MCF 10A (cell line): ENCODE measurements around the gene C1D. TPM values are rescaled to one million over a fixed set of nuclear protein-coding genes. Genes with fewer than 3 reads are reported as not detected.
"Not testable (repeated sequence)": the region's sequence is repeated elsewhere in the genome, so short reads cannot be mapped to it uniquely, and the experiment has no call there.

Experiments
- BruUV-seq: library from RNA; stranded (reverse); fragments of 400-500 nt; replicated peaks from 2 replicates; lab custom pipeline; 2021; lab: Mats Ljungman, UMichigan
- CTCF ChIA-PET: fragments of 300-600 bp; sonication (Branson Sonifier 250); formaldehyde crosslinking; extraction: SDS; loops from one replicate; lab custom pipeline; 2021; ENCODE audit warnings: antibody characterized with exemption, inconsistent platforms; lab: Yijun Ruan, JAX
- POLR2A ChIA-PET: fragments of 300-600, 350-650 bp; sonication (Branson Sonifier 250); formaldehyde crosslinking; extraction: SDS; loops from one replicate; lab custom pipeline; 2020; ENCODE audit warnings: antibody characterized with exemption, inconsistent platforms; lab: Yijun Ruan, JAX
- DNase-seq: peaks from one replicate; pipeline ENCODE4 v3.0.0-alpha.2; 2018; ENCODE audit not compliant: unreplicated experiment
- H3K27ac Mint-ChIP-seq: one replicate; pipeline ENCODE4 v1.8.0; 2022; ENCODE audit warnings: mild to moderate bottlenecking, low read depth, mixed read lengths; ENCODE audit not compliant: unreplicated experiment
- H3K27me3 Mint-ChIP-seq: one replicate; pipeline ENCODE4 v1.8.0; 2022; ENCODE audit warnings: mixed read lengths; ENCODE audit not compliant: insufficient read depth, unreplicated experiment
- H3K36me3 Mint-ChIP-seq: one replicate; pipeline ENCODE4 v1.8.0; 2022; ENCODE audit warnings: mild to moderate bottlenecking, moderate library complexity, mixed read lengths; ENCODE audit not compliant: insufficient read depth, unreplicated experiment
- H3K4me1 Mint-ChIP-seq: one replicate; pipeline ENCODE4 v1.8.0; 2022; ENCODE audit warnings: mixed read lengths; ENCODE audit not compliant: insufficient read depth, unreplicated experiment
- H3K4me3 Mint-ChIP-seq: one replicate; pipeline ENCODE4 v1.8.0; 2022; ENCODE audit warnings: mild to moderate bottlenecking, moderate library complexity, mixed read lengths; ENCODE audit not compliant: unreplicated experiment
- H3K9me3 Mint-ChIP-seq: one replicate; pipeline ENCODE4 v1.8.0; 2022; ENCODE audit warnings: mixed read lengths; ENCODE audit not compliant: unreplicated experiment
- CTCF ChIP-seq: fragments of 200-600 bp; IDR thresholded peaks from one replicate; pipeline ENCODE4 v1.8.0; 2022; ENCODE audit warnings: antibody characterized with exemption, mild to moderate bottlenecking; ENCODE audit not compliant: unreplicated experiment
- intact Hi-C: fragments of 100-400 bp; cut with micrococcal nuclease; formaldehyde crosslinking; loops from 2 replicates; pipeline ENCODE4 v1.14.1; 2022
- total RNA-seq: library from RNA; stranded (reverse); gene quantifications from 2 replicates; pipeline ENCODE4 v1.2.3, GENCODE V29; 2022

C1D gene
- total RNA-seq, 1 experiment from 2014 or later: 17.4 TPM

GRCh38 chr2:68083346-68083745 is 20.5 kb upstream of the C1D start:
- no peaks in the 10 kb centered on the region for H3K4me1 Mint-ChIP-seq
- CTCF ChIA-PET: no interaction called here
- H3K4me3 Mint-ChIP-seq: no peak overlapping the region
- BruUV-seq: no TSS peak
- POLR2A ChIA-PET: interaction anchor here (0.8 kb wide), 1 partner anchor 20 kb away, joined by 4 read pairs; the partner anchor contains the start of gene C1D
- no peaks in the 10 kb centered on the region for H3K36me3 Mint-ChIP-seq
- H3K27me3 Mint-ChIP-seq: no peaks in the 10 kb centered on the region
- DNase-seq: no peak
- TF ChIP-seq CTCF: no peak
- no peaks in the 10 kb centered on the region for H3K9me3 Mint-ChIP-seq
- H3K27ac Mint-ChIP-seq: no peak overlapping the region
- intact Hi-C loops: no loop called here

- Mint-ChIP-seq H3K4me3 (no peak overlapping the region), H3K36me3 (no peaks in the 10 kb centered on the region), H3K4me1 (no peaks in the 10 kb centered on the region), H3K27me3 (no peaks in the 10 kb centered on the region), H3K27ac (no peak overlapping the region), H3K9me3 (no peaks in the 10 kb centered on the region)
- no peak for TF ChIP-seq CTCF
- BruUV-seq: no TSS peak
- no peak for DNase-seq
- ChIA-PET POLR2A (interaction anchor here (1.0 to 1.1 kb wide), 2 partner anchors 11 to 368 kb away, joined by 3 read pairs; no protein-coding TSS in a partner anchor), CTCF (no interaction called here)
- intact Hi-C loops: no loop called here
Observed at GRCh38 chr2:68074050-68074449, 11.2 kb upstream of the C1D start.

- not testable (repeated sequence) for DNase-seq, BruUV-seq, H3K9me3 Mint-ChIP-seq, H3K4me3 Mint-ChIP-seq, H3K36me3 Mint-ChIP-seq, H3K27ac Mint-ChIP-seq
- ChIA-PET CTCF (interaction anchor here (1.5 kb wide), 1 partner anchor 9 kb away, joined by 3 read pairs; no protein-coding TSS in a partner anchor), POLR2A (interaction anchor here (0.6 to 1.8 kb wide), 5 partner anchors 10 to 227 kb away, joined by 3 to 9 read pairs (median 3); no protein-coding TSS in a partner anchor)
- Mint-ChIP-seq H3K4me1 (peaks cover 13% of the 10 kb centered on the region), H3K27me3 (peaks cover 26% of the 10 kb centered on the region)
- intact Hi-C loops: loop anchor here (1.0 kb wide), 1 partner anchor 93 kb away; the partner anchor contains the start of gene PNO1
Observed at GRCh38 chr2:68063797-68064646, 1.2 kb upstream of the C1D start.

GRCh38 chr2:68060652-68061051 is 2.2 kb downstream of the C1D start:
- no peak for TF ChIP-seq CTCF
- no peak overlapping the region for H3K27ac Mint-ChIP-seq
- no peaks in the 10 kb centered on the region for H3K9me3 Mint-ChIP-seq
- intact Hi-C loops: no loop called here
- ChIA-PET POLR2A (no interaction called here), CTCF (no interaction called here)
- no TSS peak for BruUV-seq
- H3K27me3 Mint-ChIP-seq: peaks cover 6% of the 10 kb centered on the region
- peaks cover 14% of the 10 kb centered on the region for H3K36me3 Mint-ChIP-seq
- H3K4me1 Mint-ChIP-seq: peaks cover 26% of the 10 kb centered on the region
- H3K4me3 Mint-ChIP-seq: no peak overlapping the region
- DNase-seq: no peak
